Midbrain (tissue), 1 donor: ENCODE measurements around the gene NPHP3.
"Not testable (repeated sequence)": the region's sequence is repeated elsewhere in the genome, so short reads cannot be mapped to it uniquely, and the experiment has no call there.

Experiments used
- DNase-seq: peaks from one replicate; lab custom pipeline; 2025; lab: John Stamatoyannopoulos, UW

Gene NPHP3

DNA sequence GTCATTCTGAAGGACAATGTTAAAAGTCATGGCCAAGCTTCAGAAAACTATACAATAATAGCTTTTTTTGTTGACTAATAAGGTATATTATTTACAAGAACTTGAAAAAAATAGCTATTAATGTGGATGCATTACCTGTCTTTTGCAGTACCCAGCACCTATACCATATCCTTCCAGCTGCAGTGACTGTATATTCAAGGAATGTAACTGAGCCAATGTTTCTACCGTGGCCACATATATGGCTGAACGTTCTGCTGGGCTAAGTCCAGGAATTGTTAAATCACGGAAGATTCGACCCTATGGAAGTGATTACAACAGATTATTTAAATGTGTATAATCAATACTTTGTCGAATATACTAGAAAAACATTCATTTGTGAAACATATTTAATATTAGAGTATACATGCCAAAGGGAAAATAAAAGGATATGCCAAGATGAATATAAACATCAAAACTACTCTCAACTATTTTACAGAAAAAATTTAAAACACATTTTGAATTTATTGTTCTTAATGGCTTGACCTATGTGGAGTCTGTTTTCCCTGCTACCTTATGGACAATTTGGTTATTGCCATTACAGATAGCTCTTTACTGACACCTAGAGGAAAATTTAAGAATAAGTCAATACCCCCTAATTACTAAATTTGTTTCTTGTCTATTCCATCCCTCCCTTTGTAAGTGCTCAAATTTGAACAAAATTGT lies 80.2 kb downstream of the NPHP3 start:
- DNase-seq = peak; percentile 4

- not testable (repeated sequence) for DNase-seq
Measured at GRCh38 chr3:132641427-132641826, 80.8 kb downstream of the NPHP3 start.

- no peak for DNase-seq
Measured at GRCh38 chr3:132638706-132639105, 83.5 kb downstream of the NPHP3 start.

- no peak for DNase-seq
Measured at GRCh38 chr3:132637590-132637989, 84.6 kb downstream of the NPHP3 start.

DNA sequence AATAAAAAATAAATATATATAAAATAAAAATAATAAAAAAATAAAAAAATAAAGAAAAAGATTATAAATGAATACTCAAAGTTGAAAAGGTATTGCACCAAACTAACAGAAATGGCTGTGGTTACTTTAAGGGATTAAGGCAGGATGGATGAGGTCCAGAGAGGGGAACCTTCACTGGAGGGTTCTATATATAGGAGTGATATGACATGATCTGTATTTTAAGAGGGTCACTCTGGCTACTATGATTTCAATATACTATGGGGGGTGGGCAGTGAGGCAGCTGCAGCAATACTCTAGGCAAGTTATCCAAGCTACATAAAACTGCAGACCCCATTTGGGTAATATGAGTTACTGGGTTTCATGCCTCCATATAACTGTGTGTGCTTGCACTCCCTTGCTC lies 87.2 kb downstream of the NPHP3 start:
- DNase-seq = no peak
